HL-60/S4 treated with retinoic acid at 250 ng/mL for 4 days and 3 days (cell line): ENCODE results near the gene CPVL.

Experiments used
- in situ Hi-C: fragments of 300-500 bp; cut with MboI; formaldehyde crosslinking; loops from 2 replicates; pipeline ENCODE4 v1.7.0; 2022; ENCODE audit warnings: low sequenced_read_pairs

The CPVL gene

DNA sequence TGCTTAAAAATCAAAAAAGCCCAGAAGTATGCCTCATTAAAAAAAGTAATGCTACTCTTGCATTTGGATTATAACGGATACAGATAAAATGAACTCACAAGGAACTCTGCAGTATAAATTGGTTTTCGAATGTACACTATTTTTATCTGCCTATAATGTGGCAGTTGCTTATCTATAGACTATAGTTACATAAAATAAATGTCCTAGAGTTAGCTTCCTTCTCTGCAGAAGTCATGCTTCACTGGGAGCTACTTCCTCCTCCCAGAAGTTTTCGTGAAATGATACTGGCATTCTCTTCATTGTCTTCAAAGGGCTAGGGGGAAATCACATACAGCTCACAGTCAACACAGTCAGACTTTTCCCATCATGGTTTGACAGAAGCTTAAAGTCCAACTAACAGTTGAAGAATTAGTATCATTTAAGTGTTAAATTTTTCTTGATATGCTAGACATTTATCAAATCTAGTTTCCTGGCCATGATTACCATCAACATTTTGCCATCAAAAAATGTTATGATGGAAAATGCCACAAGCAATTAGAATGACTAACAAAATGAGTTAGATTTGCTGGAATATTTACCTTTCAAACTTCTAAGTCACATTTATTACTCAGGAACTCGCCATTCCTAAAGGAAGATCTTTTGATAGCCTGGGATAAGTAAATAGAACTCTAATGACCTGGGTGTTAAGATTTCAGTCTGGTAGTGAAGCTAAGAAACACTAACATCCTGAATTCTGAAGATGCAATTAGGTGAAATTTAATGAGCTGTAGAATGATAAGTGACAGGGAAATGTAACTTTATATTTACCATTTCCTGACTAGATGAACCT, 100.9 kb downstream of the CPVL start:
- in situ Hi-C loops = no loop called here

DNA sequence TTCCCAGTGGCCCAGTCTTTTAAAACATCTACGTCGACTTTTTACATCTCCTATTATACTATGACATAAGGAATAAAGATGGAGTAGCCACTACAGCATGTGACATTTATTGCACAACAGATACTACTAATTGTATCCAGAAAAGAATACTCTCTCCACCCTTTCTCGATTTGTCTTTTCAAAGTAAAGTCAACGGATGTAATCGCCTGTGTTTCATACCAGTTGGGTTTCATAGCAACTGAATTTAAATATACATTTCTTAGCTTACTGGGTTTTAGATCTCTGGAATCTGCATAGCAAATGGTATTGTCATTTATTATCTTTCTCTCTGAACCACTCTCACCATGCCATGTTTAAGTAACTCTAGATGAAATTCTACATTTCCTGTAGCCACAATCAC, 101.8 kb downstream of the CPVL start:
- in situ Hi-C loops = no loop called here

GRCh38 chr7:29043576-29043975, 102.8 kb downstream of the CPVL start:
- in situ Hi-C loops = no loop called here

GRCh38 chr7:29042824-29043231, 103.5 kb downstream of the CPVL start:
- in situ Hi-C loops = no loop called here

GRCh38 chr7:29041991-29042390, 104.3 kb downstream of the CPVL start:
- in situ Hi-C loops = no loop called here

GRCh38 chr7:29040579-29040925, 105.8 kb downstream of the CPVL start:
- in situ Hi-C loops = no loop called here

GRCh38 chr7:29039821-29040578, 106.3 kb downstream of the CPVL start:
- in situ Hi-C loops = no loop called here

- in situ Hi-C loops = no loop called here
Observed at GRCh38 chr7:29038463-29038862, 107.9 kb downstream of the CPVL start.

- in situ Hi-C loops = no loop called here
Observed at GRCh38 chr7:29035044-29035740, 111.1 kb downstream of the CPVL start.

- in situ Hi-C loops = no loop called here
Observed at GRCh38 chr7:29033584-29033983, 112.8 kb downstream of the CPVL start.

DNA sequence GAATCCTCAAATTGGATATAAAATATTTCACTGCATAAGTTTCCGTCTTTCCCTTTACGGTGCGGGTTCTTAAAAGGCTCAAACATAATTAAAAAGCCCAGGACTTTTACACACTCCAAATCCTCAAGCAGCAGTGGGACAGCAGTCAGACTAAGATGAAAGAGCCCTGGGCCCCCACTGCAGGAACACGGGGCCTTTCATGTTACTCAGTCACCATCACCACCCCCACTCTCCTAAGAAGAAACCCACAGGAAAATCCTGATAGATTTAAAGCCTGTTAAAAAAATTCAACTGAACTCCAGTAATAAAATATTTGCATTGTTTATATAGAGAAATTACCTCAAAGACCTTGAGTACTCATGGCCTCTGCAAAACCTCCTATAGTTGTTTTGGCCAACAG, 114.2 kb downstream of the CPVL start:
- in situ Hi-C loops = no loop called here

GRCh38 chr7:29030781-29031275, 115.5 kb downstream of the CPVL start:
- in situ Hi-C loops = no loop called here

- in situ Hi-C loops = no loop called here
Observed at GRCh38 chr7:29022291-29022988, 123.9 kb downstream of the CPVL start.

- in situ Hi-C loops = no loop called here
Observed at GRCh38 chr7:29019896-29020295, 126.4 kb downstream of the CPVL start.

DNA sequence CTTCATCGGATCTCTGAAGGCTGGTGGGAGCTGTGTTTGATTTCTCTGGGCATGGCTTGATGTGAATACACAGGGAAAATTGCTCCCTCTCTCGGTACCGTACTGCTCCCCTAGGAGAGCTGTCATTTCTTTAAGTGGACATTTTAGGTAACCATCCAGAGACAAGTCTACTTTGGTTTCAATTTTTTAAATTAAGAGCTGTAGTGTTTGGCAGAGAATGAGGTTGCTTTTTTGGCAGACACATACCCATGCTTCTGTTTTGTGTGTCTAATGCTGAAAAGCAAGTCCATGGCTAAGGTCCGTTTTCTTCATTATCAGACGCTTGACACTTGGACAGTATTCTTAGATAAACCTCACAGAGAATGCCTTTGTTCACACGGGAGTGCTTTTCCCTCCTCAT, 127.0 kb downstream of the CPVL start:
- in situ Hi-C loops = no loop called here

GRCh38 chr7:29017713-29018112, 128.6 kb downstream of the CPVL start:
- in situ Hi-C loops = no loop called here

DNA sequence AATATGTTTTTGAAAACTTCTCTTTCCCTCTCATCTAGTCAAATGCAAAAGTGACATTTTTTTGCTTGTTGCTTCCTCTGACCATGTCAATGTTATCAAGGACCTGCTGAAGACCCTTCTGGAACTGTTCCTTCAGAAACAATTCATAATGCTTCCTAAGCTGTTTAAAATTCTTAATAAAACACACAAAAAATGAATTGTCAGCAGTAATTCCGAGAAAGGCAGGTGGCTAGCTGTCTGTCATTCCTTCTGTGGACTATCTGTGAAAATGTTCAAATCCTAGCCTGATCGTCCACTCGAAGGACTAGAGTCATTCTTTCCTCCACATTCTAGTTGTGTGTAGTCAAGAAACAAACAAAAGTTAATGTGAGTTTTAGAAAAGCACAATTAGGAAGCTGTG, 131.6 kb downstream of the CPVL start:
- in situ Hi-C loops = no loop called here

GRCh38 chr7:29013931-29014330, 132.4 kb downstream of the CPVL start:
- in situ Hi-C loops = no loop called here

- in situ Hi-C loops = no loop called here
Observed at GRCh38 chr7:29013082-29013695, 133.1 kb downstream of the CPVL start.

- in situ Hi-C loops = no loop called here
Observed at GRCh38 chr7:29009947-29010346, 136.4 kb downstream of the CPVL start.

DNA sequence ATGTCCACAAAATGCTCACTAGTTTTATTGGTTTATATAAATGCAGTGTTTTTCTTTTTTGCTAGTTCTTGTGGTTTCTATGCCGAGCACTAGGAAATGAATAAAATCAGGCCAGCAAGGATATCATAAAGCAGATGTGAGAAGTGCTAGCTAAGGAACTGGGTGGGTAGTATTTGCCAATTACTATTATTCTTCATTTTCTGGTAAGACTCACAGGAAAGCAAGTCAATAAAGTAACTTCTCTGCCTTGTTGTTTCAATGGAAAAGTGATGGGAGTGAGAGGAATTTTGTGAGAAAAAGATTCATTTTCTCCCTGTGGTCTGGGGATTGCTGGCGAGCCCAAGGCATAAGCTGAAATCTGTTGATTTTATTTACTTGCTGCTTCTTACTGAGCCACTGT, 137.7 kb downstream of the CPVL start:
- in situ Hi-C loops = no loop called here
